Right lobe of liver (tissue), 6 donors: ENCODE measurements around the gene MKKS. TPM values are rescaled to one million over a fixed set of nuclear protein-coding genes. Genes with fewer than 3 reads are reported as not detected.
A peak's percentile ranks its signal among the peaks of the same experiment; 100 is the strongest.

Experiments
- ATAC-seq, 4 donors: fragments of 200-7000 bp; cut with Tn5 transposase; one replicate each; pipeline ENCODE4 v1.9.1; 2020; ENCODE audit warnings: mild to moderate bottlenecking in 4 of 4, moderate library complexity in 4 of 4
- DNase-seq, 3 donors: peaks; one replicate each; pipeline ENCODE4 v3.0.0-alpha.2; 2020
- H3K27ac ChIP-seq, 3 donors: fragments of 200-600 bp; one replicate each; pipeline ENCODE4 v1.8.0; 2022
- H3K27me3 ChIP-seq, 2 donors: fragments of 200-600 bp; one replicate each; pipeline ENCODE4 v1.8.0; 2022
- H3K36me3 ChIP-seq, 4 donors: fragments of 200-600 bp; sonication (generic) in 1 of 4; one replicate each; pipeline versions ENCODE4 v1.5.1 to v1.8.0; 2017 to 2022; ENCODE audit warnings: control low read depth in 1 of 4
- H3K4me1 ChIP-seq, 4 donors: fragments of 200-600 bp; sonication (generic) in 1 of 4; one replicate each; pipeline versions ENCODE4 v1.5.1 to v1.8.0; 2017 to 2022; ENCODE audit warnings: control low read depth in 1 of 4
- H3K4me3 ChIP-seq, 3 donors: fragments of 200-600 bp; one replicate each; pipeline ENCODE4 v1.8.0; 2022
- H3K9me3 ChIP-seq, 4 donors: fragments of 200-600 bp; sonication (generic) in 1 of 4; one replicate each; pipeline versions ENCODE4 v1.5.1 to v1.8.0; 2017 to 2022; ENCODE audit warnings: control low read depth in 1 of 4
- CTCF ChIP-seq, 4 donors: fragments of 200-600 bp in 3 of 4; fragments of 450-650 bp in 1 of 4; IDR thresholded peaks; one replicate each; pipeline versions ENCODE4 v1.5.1 to v1.8.0; 2016 to 2022; ENCODE audit warnings: antibody characterized with exemption in 4 of 4, mild to moderate bottlenecking in 2 of 4
- POLR2A ChIP-seq: fragments of 450-650 bp; IDR thresholded peaks from one replicate; pipeline ENCODE4 v1.6.1; 2017; ENCODE audit warnings: antibody characterized with exemption, mild to moderate bottlenecking
- WGBS: methylation state at CpG from one replicate; pipeline ENCODE4 v1.1.6; 2018; ENCODE audit warnings: low coverage, low lambda C conversion rate; ENCODE audit not compliant: insufficient coverage; ENCODE audit errors: missing lambda C conversion rate; 5-methylcytosine and 5-hydroxymethylcytosine counted together
- intact Hi-C, 2 donors: fragments of 100-400 bp; cut with DNase I; formaldehyde crosslinking; loops; one replicate each; pipeline versions ENCODE4 v1.11.2 to v1.14.1; 2022
- total RNA-seq, 6 experiments: library from RNA; depleted of rRNA in 2 of 6; stranded (reverse); fragments of >200 nt in 2 of 6; fragmentation: NEBNext Ultra II Directional in 3 of 6; extraction: Animal tissue kit (Norgen Biotek cat#: 25700) in 3 of 6; gene quantifications; one replicate each; pipeline versions ENCODE4 v1.1.0 to v1.2.4, GENCODE V29; 2016 to 2023
- donor health status: DM: no; HTN: yes; CAD: no.
- donor health status: DM: no; HTN: no; CAD: no.
- donor health status: DM: no; HTN: no; CAD: no.
- donor health status: DM: no; HTN: yes; CAD: no.
- donor health status: DM: no; HTN: yes; CAD: no.

Gene MKKS
- total RNA-seq, 6 experiments from 2014 or later: 11.4 to 17.6 (median 12.1) TPM

GRCh38 chr20:10408108-10408813, 25.8 kb downstream of the MKKS start:
- TF ChIP-seq POLR2A: no peak
- TF ChIP-seq CTCF (IDR thresholded peaks at IDR 0.05): no peak
- H3K9me3 ChIP-seq: no peaks in the 10 kb centered on the region
- ATAC-seq (no peak), DNase-seq (no peak)
- intact Hi-C loops: no loop called here
- H3K4me3 ChIP-seq: no peak overlapping the region
- no peaks in the 10 kb centered on the region for H3K27me3 ChIP-seq
- peaks cover 0 to 13% (median 6%) of the 10 kb centered on the region in 4 donors for H3K4me1 ChIP-seq
- no peak overlapping the region for H3K27ac ChIP-seq
- H3K36me3 ChIP-seq: peaks cover 0 to 4% (median under 1%) of the 10 kb centered on the region in 4 donors
- WGBS: 93% methylated on average over 2 of the region's 2 CpGs

GRCh38 chr20:10404959-10405530, 29.0 kb downstream of the MKKS start:
- ATAC-seq: peak; percentile 56 to 82 (median 78)
- DNase-seq: peak in 1 of 3 donors; percentile 46
- TF ChIP-seq CTCF (IDR thresholded peaks at IDR 0.05) (peak; percentile 6 to 37 (median 22)), POLR2A (no peak)
- H3K4me3 ChIP-seq: no peak overlapping the region
- intact Hi-C loops: no loop called here
- peaks cover 0 to 13% (median 6%) of the 10 kb centered on the region in 4 donors for H3K4me1 ChIP-seq
- no peaks in the 10 kb centered on the region for H3K36me3 ChIP-seq
- H3K27ac ChIP-seq: no peak overlapping the region
- WGBS: 24% methylated on average over 4 of the region's 4 CpGs
- no peaks in the 10 kb centered on the region for H3K27me3 ChIP-seq
- no peaks in the 10 kb centered on the region for H3K9me3 ChIP-seq

GRCh38 chr20:10404023-10404628, 29.9 kb downstream of the MKKS start:
- H3K4me1 ChIP-seq: peaks cover 0 to 13% (median 6%) of the 10 kb centered on the region in 4 donors
- no peak overlapping the region for H3K27ac ChIP-seq
- intact Hi-C loops: no loop called here
- H3K9me3 ChIP-seq: no peaks in the 10 kb centered on the region
- DNase-seq: no peak
- H3K4me3 ChIP-seq: no peak overlapping the region
- ATAC-seq: peak; percentile 36 to 68 (median 52)
- TF ChIP-seq CTCF (IDR thresholded peaks at IDR 0.05) (no peak), POLR2A (no peak)
- WGBS: 48% methylated on average over 2 of the region's 2 CpGs
- no peaks in the 10 kb centered on the region for H3K36me3 ChIP-seq
- H3K27me3 ChIP-seq: no peaks in the 10 kb centered on the region

- TF ChIP-seq POLR2A (no peak), CTCF (IDR thresholded peaks at IDR 0.05) (no peak)
- WGBS: 71% methylated on average over 3 of the region's 3 CpGs
- intact Hi-C loops: no loop called here
- H3K4me3 ChIP-seq: no peak overlapping the region
- peaks cover 0 to 13% (median 6%) of the 10 kb centered on the region in 4 donors for H3K4me1 ChIP-seq
- H3K27me3 ChIP-seq: no peaks in the 10 kb centered on the region
- peak in 1 of 4 donors; percentile 73 for ATAC-seq
- H3K27ac ChIP-seq: no peak overlapping the region
- no peaks in the 10 kb centered on the region for H3K36me3 ChIP-seq
- no peak for DNase-seq
- no peaks in the 10 kb centered on the region for H3K9me3 ChIP-seq
Measured at GRCh38 chr20:10402938-10403608, 30.9 kb downstream of the MKKS start.
